Thoracic aorta (tissue), 2 donors: ENCODE data around the gene PPP5C. TPM values are rescaled to one million over a fixed set of nuclear protein-coding genes. Genes with fewer than 3 reads are reported as not detected.

Experiments
- ATAC-seq: fragments of 150-250 bp; one replicate; pipeline ENCODE4 v1.8.0; 2017; ENCODE audit warnings: low read depth; ENCODE audit not compliant: insufficient number of reproducible peaks, low FRiP score
- DNase-seq: peaks from one replicate; pipeline ENCODE4 v3.0.0-alpha.2; 2020; ENCODE audit warnings: low spot score
- H3K27ac ChIP-seq, 2 donors: fragments of 200-600 bp; sonication (generic); 1 replicate in 1 of 2; 2 replicates in 1 of 2; pipeline ENCODE4 v1.5.1; 2016; ENCODE audit warnings: mild to moderate bottlenecking in 2 of 2, moderate library complexity in 2 of 2
- H3K27me3 ChIP-seq: fragments of 200-600 bp; sonication (generic); replicated peaks from 2 replicates; pipeline ENCODE4 v1.6.0; 2016; ENCODE audit warnings: mild to moderate bottlenecking; ENCODE audit not compliant: insufficient read depth
- H3K36me3 ChIP-seq: fragments of 200-600 bp; sonication (generic); one replicate; pipeline ENCODE4 v1.5.1; 2016
- H3K4me1 ChIP-seq, 2 donors: fragments of 200-600 bp; sonication (generic); 1 replicate in 1 of 2; 2 replicates in 1 of 2; pipeline versions ENCODE4 v1.5.1 to v1.6.0; 2016; ENCODE audit warnings: low read depth in 2 of 2, mild to moderate bottlenecking in 1 of 2; ENCODE audit not compliant: control insufficient read depth in 1 of 2
- H3K4me3 ChIP-seq: fragments of 200-600 bp; sonication (generic); 2 replicates; pipeline ENCODE4 v1.5.1; 2016; ENCODE audit warnings: mild to moderate bottlenecking
- H3K9me3 ChIP-seq: fragments of 200-600 bp; sonication (generic); 2 replicates; pipeline ENCODE4 v1.5.1; 2016
- total RNA-seq, 2 donors: library from RNA; depleted of rRNA; stranded (reverse); fragments of >200 nt; gene quantifications; one replicate each; pipeline versions ENCODE4 v1.1.0 to v1.2.3, GENCODE V29; 2016
- TF ChIP-seq, protein P1 (sequence below): fragments of 200-600 bp; sonication (generic); IDR thresholded peaks from one replicate; pipeline ENCODE4 v1.5.1; 2019; ENCODE audit warnings: antibody characterized with exemption

Gene PPP5C
- total RNA-seq, 2 donors from 2014 or later = 60.6 to 107 TPM

DNA sequence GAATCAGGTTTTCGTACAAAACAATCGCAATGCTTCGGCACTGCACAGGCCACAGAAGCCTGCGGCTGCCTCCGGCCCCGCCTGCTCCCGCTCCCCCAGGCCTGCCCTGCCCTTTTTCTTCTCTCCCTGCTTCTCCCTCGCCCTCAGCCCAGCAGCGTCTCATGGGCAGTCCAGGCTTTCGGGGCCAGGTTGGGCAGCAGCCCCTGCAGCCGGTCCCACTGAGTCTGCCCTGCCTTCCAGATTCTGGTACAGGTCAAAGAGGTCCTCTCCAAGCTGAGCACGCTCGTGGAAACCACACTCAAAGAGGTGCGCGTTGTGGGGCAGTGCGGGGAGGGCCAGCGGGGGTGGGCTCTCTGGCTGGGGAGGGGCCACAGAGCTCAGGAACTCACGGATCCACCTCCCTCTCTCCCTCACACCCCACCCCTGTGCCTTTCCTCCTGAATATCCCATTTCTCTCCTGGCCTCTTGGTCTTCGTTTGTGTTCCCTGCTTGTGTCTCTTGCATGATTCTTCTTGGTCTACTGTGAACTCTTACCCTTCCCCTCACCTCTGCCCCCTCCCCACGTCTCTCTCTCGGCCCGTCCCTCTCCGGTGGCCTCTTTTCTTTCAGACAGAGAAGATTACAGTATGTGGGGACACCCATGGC, 36.4 kb downstream of the PPP5C start:
- Histone ChIP-seq H3K36me3 (peaks cover 31% of the 10 kb centered on the region), H3K27me3 (no peaks in the 10 kb centered on the region), H3K27ac (no peak overlapping the region), H3K4me3 (no peak overlapping the region), H3K4me1 (peaks cover 18 to 26% of the 10 kb centered on the region in 2 donors), H3K9me3 (no peaks in the 10 kb centered on the region)
- no peak for DNase-seq
- ATAC-seq = no peak
- TF ChIP-seq, protein P1, sequence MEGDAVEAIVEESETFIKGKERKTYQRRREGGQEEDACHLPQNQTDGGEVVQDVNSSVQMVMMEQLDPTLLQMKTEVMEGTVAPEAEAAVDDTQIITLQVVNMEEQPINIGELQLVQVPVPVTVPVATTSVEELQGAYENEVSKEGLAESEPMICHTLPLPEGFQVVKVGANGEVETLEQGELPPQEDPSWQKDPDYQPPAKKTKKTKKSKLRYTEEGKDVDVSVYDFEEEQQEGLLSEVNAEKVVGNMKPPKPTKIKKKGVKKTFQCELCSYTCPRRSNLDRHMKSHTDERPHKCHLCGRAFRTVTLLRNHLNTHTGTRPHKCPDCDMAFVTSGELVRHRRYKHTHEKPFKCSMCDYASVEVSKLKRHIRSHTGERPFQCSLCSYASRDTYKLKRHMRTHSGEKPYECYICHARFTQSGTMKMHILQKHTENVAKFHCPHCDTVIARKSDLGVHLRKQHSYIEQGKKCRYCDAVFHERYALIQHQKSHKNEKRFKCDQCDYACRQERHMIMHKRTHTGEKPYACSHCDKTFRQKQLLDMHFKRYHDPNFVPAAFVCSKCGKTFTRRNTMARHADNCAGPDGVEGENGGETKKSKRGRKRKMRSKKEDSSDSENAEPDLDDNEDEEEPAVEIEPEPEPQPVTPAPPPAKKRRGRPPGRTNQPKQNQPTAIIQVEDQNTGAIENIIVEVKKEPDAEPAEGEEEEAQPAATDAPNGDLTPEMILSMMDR = no peak

DNA sequence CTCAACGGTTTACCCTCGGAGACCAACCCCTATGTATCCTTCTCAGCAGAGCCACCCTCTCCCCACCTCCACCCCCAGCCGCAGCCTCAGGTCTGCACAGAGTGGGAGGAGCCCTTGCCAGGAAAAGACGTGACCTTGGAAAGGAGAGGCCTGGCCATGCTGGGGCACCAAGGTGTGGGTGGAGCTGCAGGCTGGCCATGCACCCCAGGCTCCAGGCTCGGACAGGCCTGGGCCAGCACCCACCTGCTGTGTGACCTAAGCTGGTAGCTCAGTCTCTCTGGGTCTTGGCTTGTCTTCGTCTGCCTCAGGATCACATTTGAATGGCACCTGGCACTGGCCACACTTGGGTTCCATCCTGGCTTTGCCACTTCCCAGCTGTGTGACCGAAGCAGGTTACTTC, 37.0 kb downstream of the PPP5C start:
- DNase-seq (no peak), ATAC-seq (no peak)
- no peaks in the 10 kb centered on the region for H3K27me3 ChIP-seq
- TF ChIP-seq, protein P1 = no peak
- peaks cover 13 to 21% of the 10 kb centered on the region in 2 donors for H3K4me1 ChIP-seq
- no peak overlapping the region for H3K4me3 ChIP-seq
- H3K36me3 ChIP-seq = peaks cover 36% of the 10 kb centered on the region
- H3K27ac ChIP-seq = no peak overlapping the region
- no peaks in the 10 kb centered on the region for H3K9me3 ChIP-seq

DNA sequence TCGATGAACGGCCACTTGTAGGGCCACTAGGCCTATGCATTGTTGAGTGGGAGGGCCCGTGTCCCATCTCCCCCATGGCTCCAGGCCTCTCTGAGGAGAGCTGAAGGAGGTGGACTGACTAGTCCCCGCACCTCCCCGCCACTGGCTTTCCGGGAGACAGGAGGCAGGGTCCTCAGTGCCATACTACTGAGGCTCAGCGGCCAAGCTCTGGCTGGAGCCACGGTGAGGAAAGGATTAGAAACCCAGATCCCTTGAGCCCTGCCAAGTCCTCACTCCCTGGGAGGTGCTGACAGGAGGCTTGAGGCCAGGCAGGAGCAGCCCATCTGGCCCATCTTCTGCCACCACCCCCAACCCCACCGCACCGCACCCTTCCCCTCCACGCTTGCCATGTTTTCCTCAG, 37.5 kb downstream of the PPP5C start:
- ATAC-seq (no peak), DNase-seq (no peak)
- Histone ChIP-seq H3K27ac (no peak overlapping the region), H3K4me1 (peaks cover 10 to 15% of the 10 kb centered on the region in 2 donors), H3K27me3 (no peaks in the 10 kb centered on the region), H3K9me3 (no peaks in the 10 kb centered on the region), H3K36me3 (peaks cover 39% of the 10 kb centered on the region), H3K4me3 (no peak overlapping the region)
- TF ChIP-seq, protein P1 = no peak

DNA sequence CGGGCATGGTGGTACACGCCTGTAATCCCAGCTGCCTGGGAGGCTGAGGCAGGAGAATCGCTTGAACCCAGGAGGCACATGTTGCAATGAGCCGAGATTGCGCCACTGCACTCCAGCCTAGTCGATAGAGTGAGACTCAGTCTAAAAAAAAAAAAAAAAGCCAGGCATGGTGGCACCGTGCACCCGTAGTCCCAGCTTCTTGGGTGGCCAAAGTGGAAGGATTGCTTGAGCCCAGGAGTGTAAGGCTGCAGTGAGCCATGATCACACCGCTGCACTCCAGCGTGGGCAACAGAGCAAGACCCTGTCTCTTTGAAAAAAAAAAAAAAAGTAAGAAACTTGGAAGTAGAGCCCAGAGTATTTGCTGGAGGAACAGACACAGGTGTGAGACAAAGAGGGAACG, 38.7 kb downstream of the PPP5C start:
- H3K36me3 ChIP-seq = peaks cover 50% of the 10 kb centered on the region
- no peaks in the 10 kb centered on the region for H3K9me3 ChIP-seq
- TF ChIP-seq, protein P1 = no peak
- no peak overlapping the region for H3K4me3 ChIP-seq
- no peak overlapping the region for H3K27ac ChIP-seq
- no peaks in the 10 kb centered on the region for H3K27me3 ChIP-seq
- peaks cover 0 to 5% of the 10 kb centered on the region in 2 donors for H3K4me1 ChIP-seq
- DNase-seq (no peak), ATAC-seq (no peak)

DNA sequence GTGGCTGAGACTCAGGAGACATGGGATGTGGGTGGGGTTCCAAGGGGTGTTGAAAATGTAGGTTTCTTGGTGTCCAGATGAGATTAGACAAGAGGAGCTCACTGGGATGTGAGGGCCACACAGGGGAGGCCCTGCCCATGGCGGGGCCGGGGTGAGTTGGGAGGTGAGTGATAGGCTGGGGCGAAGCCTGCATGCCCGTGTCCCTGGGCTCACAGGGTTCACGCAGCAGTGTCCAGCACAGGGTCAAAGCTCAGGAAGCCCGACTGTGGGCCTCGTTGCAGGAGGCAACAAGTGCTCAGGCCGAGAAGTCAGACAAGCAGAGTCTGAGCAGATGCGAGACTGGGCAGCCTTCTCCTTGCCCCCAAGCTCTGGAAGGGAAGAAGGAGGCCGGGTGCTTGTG, 39.3 kb downstream of the PPP5C start:
- H3K36me3 ChIP-seq = peaks cover 50% of the 10 kb centered on the region
- no peak for DNase-seq
- TF ChIP-seq, protein P1 = no peak

More for the DNA sequence above, 39.3 kb downstream of the PPP5C start:
- Histone ChIP-seq H3K27me3 (no peaks in the 10 kb centered on the region), H3K4me1 (peaks cover 0 to 7% of the 10 kb centered on the region in 2 donors), H3K27ac (no peak overlapping the region), H3K4me3 (no peak overlapping the region), H3K9me3 (no peaks in the 10 kb centered on the region)
- no peak for ATAC-seq
